Type B pancreatic cell (in vitro differentiated cells): ENCODE measurements around the gene MTHFR. TPM values are rescaled to one million over a fixed set of nuclear protein-coding genes. Genes with fewer than 3 reads are reported as not detected.

Source experiments
- DNase-seq: peaks from one replicate; pipeline ENCODE4 v3.0.0; 2021; ENCODE audit warnings: mixed read lengths; ENCODE audit not compliant: unreplicated experiment; ENCODE audit errors: extremely low spot score
- H3K27ac Mint-ChIP-seq: 2 replicates; pipeline ENCODE4 v1.8.0; 2021; ENCODE audit warnings: mild to moderate bottlenecking, mixed read lengths
- H3K27me3 Mint-ChIP-seq: 2 replicates; pipeline ENCODE4 v1.8.0; 2021; ENCODE audit warnings: mixed read lengths
- H3K36me3 Mint-ChIP-seq: 2 replicates; pipeline ENCODE4 v1.8.0; 2021; ENCODE audit warnings: mixed read lengths
- H3K4me1 Mint-ChIP-seq: one replicate; pipeline ENCODE4 v1.8.0; 2021; ENCODE audit warnings: mixed read lengths; ENCODE audit not compliant: unreplicated experiment
- H3K4me3 Mint-ChIP-seq: 2 replicates; pipeline ENCODE4 v1.8.0; 2021; ENCODE audit warnings: mild to moderate bottlenecking, mixed read lengths
- H3K9me3 Mint-ChIP-seq: 2 replicates; pipeline ENCODE4 v1.8.0; 2021; ENCODE audit warnings: mixed read lengths
- total RNA-seq: library from RNA; stranded (reverse); gene quantifications from 2 replicates; pipeline ENCODE4 v1.2.1, GENCODE V29; 2021; ENCODE audit warnings: low replicate concordance
- TF ChIP-seq, protein P1 (sequence below): fragments of 200-600 bp; sonication (generic); conservative IDR thresholded peaks from 2 replicates; pipeline ENCODE4 v1.5.0; 2021; ENCODE audit warnings: antibody characterized with exemption, mild to moderate bottlenecking

MTHFR gene
- total RNA-seq, 1 donor from 2014 or later, result 30.1 TPM

DNA sequence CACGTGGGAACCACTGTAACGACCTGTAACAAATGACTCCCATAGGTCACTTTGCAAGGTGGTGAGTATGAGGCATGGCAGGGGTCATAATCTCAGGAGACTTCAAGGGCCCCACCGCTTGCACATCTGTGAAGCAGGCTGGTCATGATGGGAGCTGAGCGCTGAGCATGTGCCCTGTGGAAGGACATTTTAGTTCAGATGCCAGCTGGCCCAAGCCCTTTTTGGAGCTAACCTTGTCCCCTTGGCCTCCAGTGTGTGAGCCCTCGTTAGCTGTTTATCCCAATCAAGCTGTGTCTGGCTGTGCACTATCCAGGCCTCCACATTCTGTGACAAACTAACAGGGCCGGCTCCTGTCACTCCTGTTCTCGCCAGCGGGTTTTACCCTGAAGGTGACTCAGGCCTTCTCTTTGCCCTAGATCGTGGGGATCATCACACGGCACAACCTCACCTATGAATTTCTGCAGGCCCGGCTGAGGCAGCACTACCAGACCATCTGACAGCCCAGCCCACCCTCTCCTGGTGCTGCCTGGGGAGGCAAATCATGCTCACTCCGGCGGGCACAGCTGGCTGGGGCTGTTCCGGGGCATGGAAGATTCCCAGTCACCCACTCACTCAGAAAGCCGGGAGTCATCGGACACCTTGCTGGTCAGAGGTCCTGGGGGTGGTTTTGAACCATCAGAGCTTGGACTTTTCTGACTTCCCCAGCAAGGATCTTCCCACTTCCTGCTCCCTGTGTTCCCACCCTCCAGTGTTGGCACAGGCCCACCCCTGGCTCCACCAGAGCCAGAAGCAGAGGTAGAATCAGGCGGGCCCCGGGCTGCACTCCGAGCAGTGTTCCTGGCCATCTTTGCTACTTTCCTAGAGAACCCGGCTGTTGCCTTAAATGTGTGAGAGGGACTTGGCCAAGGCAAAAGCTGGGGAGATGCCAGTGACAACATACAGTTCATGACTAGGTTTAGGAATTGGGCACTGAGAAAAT is 34.3 kb upstream of the MTHFR start:
- no peak for DNase-seq
- Mint-ChIP-seq H3K4me3 (no peak overlapping the region), H3K27ac (no peak overlapping the region), H3K9me3 (no peaks in the 10 kb centered on the region), H3K36me3 (peaks cover 17% of the 10 kb centered on the region), H3K4me1 (no peaks in the 10 kb centered on the region), H3K27me3 (no peaks in the 10 kb centered on the region)
- TF ChIP-seq, protein P1, sequence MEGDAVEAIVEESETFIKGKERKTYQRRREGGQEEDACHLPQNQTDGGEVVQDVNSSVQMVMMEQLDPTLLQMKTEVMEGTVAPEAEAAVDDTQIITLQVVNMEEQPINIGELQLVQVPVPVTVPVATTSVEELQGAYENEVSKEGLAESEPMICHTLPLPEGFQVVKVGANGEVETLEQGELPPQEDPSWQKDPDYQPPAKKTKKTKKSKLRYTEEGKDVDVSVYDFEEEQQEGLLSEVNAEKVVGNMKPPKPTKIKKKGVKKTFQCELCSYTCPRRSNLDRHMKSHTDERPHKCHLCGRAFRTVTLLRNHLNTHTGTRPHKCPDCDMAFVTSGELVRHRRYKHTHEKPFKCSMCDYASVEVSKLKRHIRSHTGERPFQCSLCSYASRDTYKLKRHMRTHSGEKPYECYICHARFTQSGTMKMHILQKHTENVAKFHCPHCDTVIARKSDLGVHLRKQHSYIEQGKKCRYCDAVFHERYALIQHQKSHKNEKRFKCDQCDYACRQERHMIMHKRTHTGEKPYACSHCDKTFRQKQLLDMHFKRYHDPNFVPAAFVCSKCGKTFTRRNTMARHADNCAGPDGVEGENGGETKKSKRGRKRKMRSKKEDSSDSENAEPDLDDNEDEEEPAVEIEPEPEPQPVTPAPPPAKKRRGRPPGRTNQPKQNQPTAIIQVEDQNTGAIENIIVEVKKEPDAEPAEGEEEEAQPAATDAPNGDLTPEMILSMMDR, result no peak

DNA sequence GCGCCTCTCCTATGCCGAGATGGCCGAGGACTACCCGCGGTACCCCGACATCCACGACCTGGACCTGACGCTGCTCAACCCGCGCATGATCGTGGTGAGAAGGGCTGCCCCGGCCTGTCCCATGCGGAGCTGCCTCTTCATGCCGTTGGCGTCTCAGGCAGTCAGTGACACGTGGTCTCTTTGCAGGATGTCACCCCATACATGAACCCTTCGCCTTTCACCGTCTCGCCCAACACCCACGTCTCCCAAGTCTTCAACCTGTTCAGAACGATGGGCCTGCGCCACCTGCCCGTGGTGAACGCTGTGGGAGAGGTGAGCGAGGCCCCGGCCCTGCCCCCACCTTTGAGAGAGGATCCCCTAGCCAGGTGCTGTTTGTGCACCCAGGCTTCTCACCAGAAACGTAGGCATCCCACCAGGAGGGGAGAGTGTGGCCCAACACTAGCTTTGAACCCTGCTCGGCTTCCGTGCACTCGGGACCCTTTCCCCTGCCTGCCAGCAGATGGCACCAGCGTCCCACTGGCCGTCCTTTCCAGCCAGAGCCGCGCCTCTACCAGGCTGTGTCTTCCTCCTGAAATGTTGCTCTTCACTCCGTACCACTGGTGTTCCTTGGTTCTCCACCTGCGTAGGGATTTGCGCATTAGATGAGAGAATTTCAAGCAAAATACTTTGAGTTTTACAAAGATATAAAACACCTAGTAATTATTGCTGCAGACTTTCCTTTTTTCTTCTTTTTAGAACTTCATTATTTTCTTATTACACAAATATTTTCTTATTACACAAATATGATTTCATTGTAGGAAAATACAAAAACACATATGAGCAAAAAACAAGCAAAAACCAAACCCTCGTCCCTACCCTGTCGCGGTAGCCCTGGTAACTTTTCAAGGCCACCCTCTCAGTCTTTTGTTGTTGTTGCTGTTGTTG is 32.8 kb upstream of the MTHFR start:
- Mint-ChIP-seq H3K27ac (no peak overlapping the region), H3K4me3 (no peak overlapping the region), H3K9me3 (no peaks in the 10 kb centered on the region), H3K4me1 (no peaks in the 10 kb centered on the region), H3K27me3 (no peaks in the 10 kb centered on the region), H3K36me3 (peaks cover 14% of the 10 kb centered on the region)
- DNase-seq, result no peak
- TF ChIP-seq, protein P1, result peak; percentile 97

DNA sequence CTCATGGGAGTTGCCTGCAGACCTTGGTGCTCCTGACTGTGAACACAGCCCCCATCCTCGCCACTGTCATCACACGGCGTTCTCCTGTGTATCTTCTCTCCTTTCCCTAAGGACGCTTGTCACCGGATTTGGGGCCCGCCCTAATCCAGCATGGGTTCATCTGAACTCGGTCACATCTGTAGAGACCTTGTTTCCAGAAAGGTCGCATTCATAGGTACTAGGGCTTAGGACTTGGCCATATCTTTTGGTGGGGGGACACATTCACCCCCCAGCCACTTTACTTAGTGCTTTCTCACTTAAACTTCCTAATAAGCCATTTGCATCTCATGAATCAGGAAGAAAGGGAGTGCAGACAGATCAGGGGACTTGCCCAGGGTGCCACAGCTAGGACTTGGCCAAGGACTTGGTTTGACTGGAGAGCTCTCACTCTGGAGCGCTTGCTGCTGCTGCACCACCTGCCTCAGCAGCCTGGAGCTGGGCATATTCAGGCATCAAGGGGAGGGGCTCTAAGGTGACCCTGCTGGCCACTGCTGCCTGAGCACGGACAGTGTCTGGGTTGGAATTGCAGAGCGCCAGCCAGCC is 32.1 kb upstream of the MTHFR start:
- no peaks in the 10 kb centered on the region for H3K9me3 Mint-ChIP-seq
- peaks cover 14% of the 10 kb centered on the region for H3K36me3 Mint-ChIP-seq
- H3K27me3 Mint-ChIP-seq, result no peaks in the 10 kb centered on the region
- H3K4me3 Mint-ChIP-seq, result no peak overlapping the region
- DNase-seq, result no peak
- H3K4me1 Mint-ChIP-seq, result no peaks in the 10 kb centered on the region
- TF ChIP-seq, protein P1, result no peak
- H3K27ac Mint-ChIP-seq, result no peak overlapping the region

DNA sequence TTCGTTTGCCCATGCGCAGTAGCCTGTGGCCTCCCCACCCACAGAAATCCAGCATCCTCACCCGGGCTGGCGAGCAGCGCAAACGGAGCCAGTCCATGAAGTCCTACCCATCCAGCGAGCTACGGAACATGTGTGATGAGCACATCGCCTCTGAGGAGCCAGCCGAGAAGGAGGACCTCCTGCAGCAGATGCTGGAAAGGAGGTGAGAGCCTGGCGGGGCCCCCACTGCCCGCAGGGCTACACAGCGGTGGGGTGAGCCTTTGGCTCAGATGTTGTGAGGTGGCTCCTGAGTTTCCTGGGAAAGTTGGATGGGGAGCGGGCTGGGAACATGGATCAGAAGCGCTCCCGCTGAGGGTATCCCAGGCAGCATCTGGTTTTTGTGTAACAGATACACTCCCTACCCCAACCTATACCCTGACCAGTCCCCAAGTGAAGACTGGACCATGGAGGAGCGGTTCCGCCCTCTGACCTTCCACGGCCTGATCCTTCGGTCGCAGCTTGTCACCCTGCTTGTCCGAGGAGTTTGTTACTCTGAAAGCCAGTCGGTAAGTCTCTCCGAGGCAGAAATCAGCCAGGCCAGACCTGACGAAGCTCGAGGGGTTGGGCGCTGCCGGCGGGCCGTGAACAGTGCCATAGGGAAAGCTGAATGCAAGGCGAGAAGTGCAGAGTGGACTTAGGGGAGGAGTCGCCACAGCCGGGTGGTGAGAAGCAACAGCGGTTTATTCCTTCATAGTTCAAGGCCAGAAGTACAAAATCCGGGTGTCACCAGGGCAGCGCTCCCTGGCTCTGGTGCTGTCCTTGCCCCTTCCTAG is 31.4 kb upstream of the MTHFR start:
- no peak overlapping the region for H3K27ac Mint-ChIP-seq
- H3K36me3 Mint-ChIP-seq, result peaks cover 18% of the 10 kb centered on the region
- H3K4me1 Mint-ChIP-seq, result no peaks in the 10 kb centered on the region
- no peaks in the 10 kb centered on the region for H3K27me3 Mint-ChIP-seq
- no peaks in the 10 kb centered on the region for H3K9me3 Mint-ChIP-seq
- no peak overlapping the region for H3K4me3 Mint-ChIP-seq
- TF ChIP-seq, protein P1, result no peak
- no peak for DNase-seq
